HG03432 (cell line): ENCODE measurements around the gene NFE2L3.
"Not testable (repeated sequence)": the region's sequence is repeated elsewhere in the genome, so short reads cannot be mapped to it uniquely, and the experiment has no call there.

Experiments used
- ATAC-seq: cut with Tn5 transposase; IDR thresholded peaks from one replicate; pipeline ENCODE4 v1.9.1; 2021; ENCODE audit warnings: mild to moderate bottlenecking, moderate library complexity; ENCODE audit not compliant: unreplicated experiment

Gene NFE2L3

GRCh38 chr7:26151953-26152781 is at the start of gene NFE2L3:
NFE2L3 (plus strand) TSS chr7:26152198; CDS start chr7:26152499, 301 bp downstream.
- peak; percentile 80 for ATAC-seq

GRCh38 chr7:26103596-26103995 is 48.4 kb upstream of the NFE2L3 start:
- no peak for ATAC-seq

- no peak for ATAC-seq
Measured at GRCh38 chr7:26105236-26105635, 46.8 kb upstream of the NFE2L3 start.

- ATAC-seq, result no peak
Measured at GRCh38 chr7:26105931-26106330, 46.1 kb upstream of the NFE2L3 start.

GRCh38 chr7:26112203-26112740 is 39.7 kb upstream of the NFE2L3 start:
- ATAC-seq, result no peak

GRCh38 chr7:26115650-26116049 is 36.3 kb upstream of the NFE2L3 start:
- no peak for ATAC-seq

GRCh38 chr7:26117142-26117807 is 34.7 kb upstream of the NFE2L3 start:
- peak; percentile 60 for ATAC-seq

GRCh38 chr7:26117970-26118369 is 34.0 kb upstream of the NFE2L3 start:
- ATAC-seq, result no peak

GRCh38 chr7:26122745-26123144 is 29.3 kb upstream of the NFE2L3 start:
- ATAC-seq, result no peak

- not testable (repeated sequence) for ATAC-seq
Measured at GRCh38 chr7:26124775-26125174, 27.2 kb upstream of the NFE2L3 start.

GRCh38 chr7:26127411-26127810 is 24.6 kb upstream of the NFE2L3 start:
- no peak for ATAC-seq

GRCh38 chr7:26131056-26131589 is 20.9 kb upstream of the NFE2L3 start:
- no peak for ATAC-seq

- no peak for ATAC-seq
Measured at GRCh38 chr7:26135076-26135475, 16.9 kb upstream of the NFE2L3 start.

GRCh38 chr7:26135551-26135950 is 16.4 kb upstream of the NFE2L3 start:
- no peak for ATAC-seq

- no peak for ATAC-seq
Measured at GRCh38 chr7:26136831-26137230, 15.2 kb upstream of the NFE2L3 start.

- no peak for ATAC-seq
Measured at GRCh38 chr7:26140380-26140779, 11.6 kb upstream of the NFE2L3 start.

GRCh38 chr7:26141077-26141476 is 10.9 kb upstream of the NFE2L3 start:
- no peak for ATAC-seq

GRCh38 chr7:26143298-26144048 is 8.5 kb upstream of the NFE2L3 start:
- ATAC-seq, result no peak

GRCh38 chr7:26144184-26145080 is 7.6 kb upstream of the NFE2L3 start:
- ATAC-seq, result no peak

GRCh38 chr7:26145238-26145637 is 6.8 kb upstream of the NFE2L3 start:
- ATAC-seq, result no peak
